ENCODE measurements around the gene SPPL3. TPM values are rescaled to one million over a fixed set of nuclear protein-coding genes. Genes with fewer than 3 reads are reported as not detected.

The SPPL3 gene
- total RNA-seq, 1 donor from 2014 or later = 48.9 TPM

GRCh38 chr12:120874547-120875245, 29.5 kb downstream of the SPPL3 start:
- Histone ChIP-seq H3K36me3 (no peaks in the 10 kb centered on the region), H3K4me3 (no peak overlapping the region), H3K9me3 (no peaks in the 10 kb centered on the region), H3K4me1 (peaks cover 41% of the 10 kb centered on the region), H3K27me3 (no peaks in the 10 kb centered on the region), H3K27ac (no peak overlapping the region)
- intact Hi-C loops (cut with DNase I) = no loop called here
- no peak for TF ChIP-seq POLR2AphosphoS5 (IDR thresholded peaks at IDR 0.05; ENCODE audit: insufficient read depth in 1 of 2, low read depth in 1 of 2)
- TF ChIP-seq POLR2A (IDR thresholded peaks at IDR 0.05) = no peak
- no peak for TF ChIP-seq CTCF (IDR thresholded peaks at IDR 0.05)
- DNase-seq (ENCODE audit: extremely low spot score in 2 of 2) = no peak

GRCh38 chr12:120873226-120873625, 30.9 kb downstream of the SPPL3 start:
- intact Hi-C loops (cut with DNase I) = no loop called here
- Histone ChIP-seq H3K27me3 (no peaks in the 10 kb centered on the region), H3K36me3 (no peaks in the 10 kb centered on the region), H3K27ac (no peak overlapping the region), H3K4me1 (peaks cover 41% of the 10 kb centered on the region), H3K4me3 (no peak overlapping the region), H3K9me3 (no peaks in the 10 kb centered on the region)
- TF ChIP-seq POLR2AphosphoS5 (IDR thresholded peaks at IDR 0.05; ENCODE audit: insufficient read depth in 1 of 2, low read depth in 1 of 2) (no peak), CTCF (IDR thresholded peaks at IDR 0.05) (no peak), POLR2A (IDR thresholded peaks at IDR 0.05) (no peak)
- no peak for DNase-seq (ENCODE audit: extremely low spot score in 2 of 2)

GRCh38 chr12:120872487-120872886, 31.7 kb downstream of the SPPL3 start:
- TF ChIP-seq POLR2A (IDR thresholded peaks at IDR 0.05) (no peak), CTCF (IDR thresholded peaks at IDR 0.05) (no peak), POLR2AphosphoS5 (IDR thresholded peaks at IDR 0.05; ENCODE audit: insufficient read depth in 1 of 2, low read depth in 1 of 2) (no peak)
- Histone ChIP-seq H3K36me3 (no peaks in the 10 kb centered on the region), H3K27me3 (no peaks in the 10 kb centered on the region), H3K4me1 (peaks cover 41% of the 10 kb centered on the region), H3K9me3 (no peaks in the 10 kb centered on the region), H3K27ac (no peak overlapping the region), H3K4me3 (no peak overlapping the region)
- intact Hi-C loops (cut with DNase I) = no loop called here
- DNase-seq (ENCODE audit: extremely low spot score in 2 of 2) = no peak

- Histone ChIP-seq H3K4me1 (peaks cover 46% of the 10 kb centered on the region), H3K27ac (no peak overlapping the region), H3K9me3 (no peaks in the 10 kb centered on the region), H3K4me3 (no peak overlapping the region), H3K27me3 (no peaks in the 10 kb centered on the region), H3K36me3 (no peaks in the 10 kb centered on the region)
- intact Hi-C loops (cut with DNase I) = no loop called here
- TF ChIP-seq POLR2A (IDR thresholded peaks at IDR 0.05) (no peak), CTCF (IDR thresholded peaks at IDR 0.05) (no peak), POLR2AphosphoS5 (IDR thresholded peaks at IDR 0.05; ENCODE audit: insufficient read depth in 1 of 2, low read depth in 1 of 2) (no peak)
- DNase-seq (ENCODE audit: extremely low spot score in 2 of 2) = no peak
Measured at GRCh38 chr12:120870415-120870814, 33.7 kb downstream of the SPPL3 start.

GRCh38 chr12:120869376-120869775, 34.8 kb downstream of the SPPL3 start:
- H3K36me3 ChIP-seq = no peaks in the 10 kb centered on the region
- no peaks in the 10 kb centered on the region for H3K27me3 ChIP-seq
- no peak for DNase-seq (ENCODE audit: extremely low spot score in 2 of 2)
- H3K27ac ChIP-seq = no peak overlapping the region
- intact Hi-C loops (cut with DNase I) = no loop called here
- H3K4me3 ChIP-seq = no peak overlapping the region
- no peaks in the 10 kb centered on the region for H3K9me3 ChIP-seq
- H3K4me1 ChIP-seq = peaks cover 44% of the 10 kb centered on the region
- TF ChIP-seq POLR2AphosphoS5 (IDR thresholded peaks at IDR 0.05; ENCODE audit: insufficient read depth in 1 of 2, low read depth in 1 of 2) (no peak), POLR2A (IDR thresholded peaks at IDR 0.05) (no peak), CTCF (IDR thresholded peaks at IDR 0.05) (no peak)
